Measurements from ENCODE around the gene NEUROD6. TPM values are rescaled to one million over a fixed set of nuclear protein-coding genes. Genes with fewer than 3 reads are reported as not detected.

NEUROD6 gene
- total RNA-seq, 2 experiments from 2014 or later: not detected

GRCh38 chr7:31305260-31305659 is 35.3 kb downstream of the NEUROD6 start:
- no peak overlapping the region for H3K4me3 Mint-ChIP-seq

GRCh38 chr7:31304446-31304845 is 36.1 kb downstream of the NEUROD6 start:
- DNase-seq (no peak), ATAC-seq (ENCODE audit: poor library complexity) (no peak)
- no peaks in the 10 kb centered on the region for H3K9me3 Mint-ChIP-seq
- no peaks in the 10 kb centered on the region for H3K4me1 ChIP-seq (ENCODE audit: insufficient read depth, low read length)
- intact Hi-C loops (cut with DNase I, micrococcal nuclease): no loop called here
- H3K27ac Mint-ChIP-seq: no peak overlapping the region
- POLR2A ChIA-PET: no interaction called here
- H3K36me3 Mint-ChIP-seq (ENCODE audit: low read depth): no peaks in the 10 kb centered on the region
- no peaks in the 10 kb centered on the region for H3K27me3 ChIP-seq (ENCODE audit: control insufficient read depth in 1 of 2, insufficient read depth in 2 of 2, low read length in 2 of 2)
- H3K4me3 Mint-ChIP-seq: no peak overlapping the region
- TF ChIP-seq CTCF (IDR thresholded peaks at IDR 0.05): no peak
- no peaks in the 10 kb centered on the region for H3K9me3 ChIP-seq (ENCODE audit: control insufficient read depth in 1 of 2, insufficient read depth in 1 of 2, low read length in 2 of 2)
- CTCF ChIA-PET: interaction anchor here (0.8 kb wide), 1 partner anchor 10 kb away, joined by 3 read pairs; no protein-coding TSS in a partner anchor
- H3K27ac ChIP-seq (ENCODE audit: low read depth in 1 of 2, low read length in 2 of 2): no peak overlapping the region
- no peak overlapping the region for H3K4me3 ChIP-seq (ENCODE audit: low read length)
- H3K27me3 Mint-ChIP-seq: peaks cover 10% of the 10 kb centered on the region
- H3K4me1 Mint-ChIP-seq (ENCODE audit: low read depth): no peaks in the 10 kb centered on the region
- no peaks in the 10 kb centered on the region for H3K36me3 ChIP-seq (ENCODE audit: insufficient read depth, low read length)

More at GRCh38 chr7:31305260-31305659, 35.3 kb downstream of the NEUROD6 start:
- H3K27me3 Mint-ChIP-seq: peaks cover 10% of the 10 kb centered on the region
- Histone ChIP-seq H3K27me3 (ENCODE audit: control insufficient read depth in 1 of 2, insufficient read depth in 2 of 2, low read length in 2 of 2) (no peaks in the 10 kb centered on the region), H3K4me3 (ENCODE audit: low read length) (no peak overlapping the region), H3K4me1 (ENCODE audit: insufficient read depth, low read length) (no peaks in the 10 kb centered on the region), H3K27ac (ENCODE audit: low read depth in 1 of 2, low read length in 2 of 2) (no peak overlapping the region), H3K9me3 (ENCODE audit: control insufficient read depth in 1 of 2, insufficient read depth in 1 of 2, low read length in 2 of 2) (no peaks in the 10 kb centered on the region), H3K36me3 (ENCODE audit: insufficient read depth, low read length) (no peaks in the 10 kb centered on the region)
- H3K36me3 Mint-ChIP-seq (ENCODE audit: low read depth): no peaks in the 10 kb centered on the region
- no peak for DNase-seq
- H3K9me3 Mint-ChIP-seq: no peaks in the 10 kb centered on the region
- CTCF ChIA-PET: no interaction called here
- H3K27ac Mint-ChIP-seq: no peak overlapping the region
- ATAC-seq (ENCODE audit: poor library complexity): no peak
- POLR2A ChIA-PET: no interaction called here
- H3K4me1 Mint-ChIP-seq (ENCODE audit: low read depth): no peaks in the 10 kb centered on the region
- no peak for TF ChIP-seq CTCF (IDR thresholded peaks at IDR 0.05)
- intact Hi-C loops (cut with DNase I, micrococcal nuclease): no loop called here

GRCh38 chr7:31302356-31302755 is 38.2 kb downstream of the NEUROD6 start:
- DNase-seq: no peak
- TF ChIP-seq CTCF (IDR thresholded peaks at IDR 0.05): no peak
- Mint-ChIP-seq H3K27me3 (peaks cover 10% of the 10 kb centered on the region), H3K4me1 (ENCODE audit: low read depth) (no peaks in the 10 kb centered on the region), H3K36me3 (ENCODE audit: low read depth) (no peaks in the 10 kb centered on the region), H3K9me3 (peaks cover 3% of the 10 kb centered on the region), H3K4me3 (no peak overlapping the region), H3K27ac (no peak overlapping the region)
- Histone ChIP-seq H3K9me3 (ENCODE audit: control insufficient read depth in 1 of 2, insufficient read depth in 1 of 2, low read length in 2 of 2) (no peaks in the 10 kb centered on the region), H3K4me1 (ENCODE audit: insufficient read depth, low read length) (no peaks in the 10 kb centered on the region), H3K27me3 (ENCODE audit: control insufficient read depth in 1 of 2, insufficient read depth in 2 of 2, low read length in 2 of 2) (no peaks in the 10 kb centered on the region), H3K4me3 (ENCODE audit: low read length) (no peak overlapping the region), H3K27ac (ENCODE audit: low read depth in 1 of 2, low read length in 2 of 2) (no peak overlapping the region), H3K36me3 (ENCODE audit: insufficient read depth, low read length) (no peaks in the 10 kb centered on the region)
- ChIA-PET CTCF (no interaction called here), POLR2A (no interaction called here)
- ATAC-seq (ENCODE audit: poor library complexity): no peak
- intact Hi-C loops (cut with DNase I, micrococcal nuclease): no loop called here

Data from CD4-positive, alpha-beta T cell (primary cell).